ENCODE data around the gene ZNF496. TPM values are rescaled to one million over a fixed set of nuclear protein-coding genes. Genes with fewer than 3 reads are reported as not detected.
"Not testable (repeated sequence)": the region's sequence is repeated elsewhere in the genome, so short reads cannot be mapped to it uniquely, and the experiment has no call there.

ZNF496 gene
- total RNA-seq, 2 donors from 2014 or later, result 29.7 to 32.9 TPM

DNA sequence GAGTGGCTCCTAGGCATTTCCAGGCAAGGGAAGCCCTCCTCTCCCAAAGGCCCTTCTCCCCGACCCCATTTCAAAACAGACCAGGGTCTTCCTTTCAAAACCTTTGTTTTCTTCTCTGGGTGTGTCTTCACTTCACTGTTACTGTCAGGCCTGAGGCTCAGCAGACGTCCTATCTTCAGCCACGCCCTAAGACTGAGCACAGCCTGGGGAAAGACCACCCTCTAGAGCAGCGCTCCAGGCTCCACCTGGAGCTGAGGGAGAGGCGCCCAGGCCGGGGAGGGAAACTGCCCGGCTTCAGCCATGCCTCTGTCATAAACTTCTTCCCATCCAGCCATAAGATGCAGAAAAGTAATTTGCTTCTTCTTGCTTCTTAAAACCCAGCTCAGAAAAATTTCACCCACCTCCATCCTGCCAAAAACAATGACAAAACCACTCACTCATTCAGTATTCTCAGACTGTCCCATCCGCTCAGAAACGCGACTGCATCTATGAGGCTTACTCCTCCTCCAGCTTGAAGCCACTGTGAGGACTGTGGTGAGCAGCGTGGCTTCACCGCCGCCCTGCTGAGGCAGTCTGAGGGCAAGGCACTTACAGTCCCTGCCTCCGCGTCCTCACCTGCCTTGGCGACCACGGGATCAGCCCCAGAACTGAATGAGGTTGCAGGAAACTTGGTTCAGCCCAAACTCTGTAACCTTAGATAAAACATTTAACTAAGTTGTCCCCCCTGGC, 39.7 kb downstream of the ZNF496 start:
- Mint-ChIP-seq H3K27me3 (ENCODE audit: low read depth) (no peaks in the 10 kb centered on the region), H3K36me3 (ENCODE audit: insufficient read depth in 2 of 2) (peaks cover 0 to 7% of the 10 kb centered on the region in 2 donors), H3K9me3 (peaks cover 1 to 4% of the 10 kb centered on the region in 2 donors), H3K4me3 (no peak overlapping the region), H3K4me1 (ENCODE audit: low read depth) (peaks cover 7% of the 10 kb centered on the region), H3K27ac (no peak overlapping the region)
- DNase-seq (peak in 1 of 2 donors; percentile 13), ATAC-seq (replicated peaks in 1 of 2) (peak; percentile 57 to 63)

DNA sequence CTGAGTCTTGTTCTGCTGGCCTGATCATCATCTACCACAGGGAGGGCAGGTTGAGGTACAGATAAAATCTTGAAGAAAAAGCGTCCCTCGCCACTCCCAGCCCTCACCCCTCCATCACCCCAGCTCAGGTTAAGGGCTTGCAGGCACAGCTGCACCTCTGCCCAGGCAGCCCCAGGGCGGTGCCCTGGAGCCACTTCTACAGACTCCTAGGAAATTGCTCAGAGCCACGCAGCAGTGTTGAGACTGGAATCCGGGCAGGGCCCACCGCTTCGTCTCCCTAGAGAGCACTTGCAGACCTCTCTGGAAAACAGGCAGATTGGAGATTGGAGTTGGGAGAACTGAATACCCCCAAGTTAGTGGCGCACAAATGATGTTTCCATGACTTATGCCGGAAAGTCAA, 40.5 kb downstream of the ZNF496 start:
- ATAC-seq (replicated peaks in 1 of 2) (no peak), DNase-seq (no peak)
- H3K36me3 Mint-ChIP-seq (ENCODE audit: insufficient read depth in 2 of 2), result peaks cover 0 to 12% of the 10 kb centered on the region in 2 donors
- H3K27ac Mint-ChIP-seq, result no peak overlapping the region
- H3K9me3 Mint-ChIP-seq, result peaks cover 2 to 7% of the 10 kb centered on the region in 2 donors
- H3K4me1 Mint-ChIP-seq (ENCODE audit: low read depth), result peaks cover 6% of the 10 kb centered on the region
- no peaks in the 10 kb centered on the region for H3K27me3 Mint-ChIP-seq (ENCODE audit: low read depth)
- H3K4me3 Mint-ChIP-seq, result no peak overlapping the region

DNA sequence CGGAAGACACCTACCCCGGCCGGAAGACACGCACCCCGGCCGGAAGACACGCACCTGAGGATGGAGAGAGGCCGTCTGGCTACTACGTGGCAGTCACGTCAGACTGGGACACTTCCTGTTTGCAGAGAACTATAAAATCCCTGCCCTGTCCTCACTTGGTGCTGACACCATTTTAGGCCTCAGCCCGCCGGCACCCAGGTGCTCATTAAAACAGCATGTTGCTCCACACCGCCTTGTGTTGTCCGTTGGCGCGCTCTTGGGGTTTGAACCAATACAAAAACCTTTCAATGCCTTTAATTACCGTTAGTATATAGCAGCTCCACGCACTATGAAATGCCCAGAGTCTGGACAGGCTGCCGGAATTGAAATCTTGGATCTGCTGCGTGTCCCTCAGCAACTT, 41.1 kb downstream of the ZNF496 start:
- peaks cover 6% of the 10 kb centered on the region for H3K4me1 Mint-ChIP-seq (ENCODE audit: low read depth)
- H3K9me3 Mint-ChIP-seq, result peaks cover 2 to 10% of the 10 kb centered on the region in 2 donors
- peaks cover 0 to 12% of the 10 kb centered on the region in 2 donors for H3K36me3 Mint-ChIP-seq (ENCODE audit: insufficient read depth in 2 of 2)
- no peak overlapping the region for H3K27ac Mint-ChIP-seq
- H3K27me3 Mint-ChIP-seq (ENCODE audit: low read depth), result no peaks in the 10 kb centered on the region
- no peak for ATAC-seq (replicated peaks in 1 of 2)
- H3K4me3 Mint-ChIP-seq, result no peak overlapping the region
- no peak for DNase-seq

DNA sequence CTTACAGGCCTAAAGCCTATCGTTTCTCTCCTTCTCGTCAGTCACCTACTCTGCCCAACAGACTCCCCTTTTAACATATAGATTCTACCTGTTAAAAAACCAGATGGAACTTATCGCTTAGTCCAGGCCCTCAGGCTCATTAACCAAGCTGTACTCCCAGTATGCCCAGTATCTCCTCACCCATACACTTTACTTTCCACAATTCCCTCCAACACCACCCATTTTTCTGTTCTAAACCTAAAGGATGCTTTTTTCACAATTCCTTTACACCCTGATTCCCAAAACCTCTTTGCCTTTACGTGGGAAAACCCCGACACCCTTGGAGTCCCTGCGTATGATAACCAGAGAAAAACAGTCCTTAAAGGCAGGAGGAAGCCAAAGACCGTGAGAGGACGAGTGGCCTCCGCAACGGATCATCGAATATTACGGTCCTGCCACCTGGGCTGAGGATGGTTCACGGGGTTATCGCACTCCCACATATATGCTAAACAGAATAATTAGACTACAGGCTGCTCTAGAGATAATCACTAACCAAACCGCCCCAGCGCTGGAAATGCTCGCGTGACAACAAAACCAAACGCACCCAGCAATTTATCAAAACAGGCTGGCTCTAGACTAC, 42.3 kb downstream of the ZNF496 start:
- not testable (repeated sequence) for H3K27me3 Mint-ChIP-seq (ENCODE audit: low read depth); ATAC-seq (replicated peaks in 1 of 2); DNase-seq; H3K27ac Mint-ChIP-seq; H3K4me3 Mint-ChIP-seq; H3K4me1 Mint-ChIP-seq (ENCODE audit: low read depth)
- H3K9me3 Mint-ChIP-seq, result peaks cover 2 to 10% of the 10 kb centered on the region in 2 donors
- peaks cover 0 to 12% of the 10 kb centered on the region in 2 donors for H3K36me3 Mint-ChIP-seq (ENCODE audit: insufficient read depth in 2 of 2)

DNA sequence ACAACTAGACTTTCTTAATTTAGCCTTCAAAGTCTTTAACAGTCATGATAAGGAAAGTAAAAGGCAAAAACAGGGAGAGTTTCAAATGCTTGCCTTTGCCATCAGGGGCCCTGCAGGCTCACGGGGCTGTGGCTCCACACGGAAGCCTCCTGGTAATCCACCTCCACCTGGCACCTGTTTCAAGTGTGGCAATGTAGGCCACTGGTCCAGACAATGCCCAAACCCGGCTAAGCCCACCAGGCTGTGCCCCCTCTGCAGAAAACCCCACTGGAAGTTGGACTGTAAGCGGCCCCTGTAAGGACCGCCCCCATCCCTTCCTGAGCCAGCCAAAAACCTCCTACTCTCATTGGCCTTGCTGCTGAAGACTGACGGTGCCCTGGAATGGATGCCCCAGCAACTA, 43.3 kb downstream of the ZNF496 start:
- peaks cover 2 to 10% of the 10 kb centered on the region in 2 donors for H3K9me3 Mint-ChIP-seq
- no peaks in the 10 kb centered on the region for H3K27me3 Mint-ChIP-seq (ENCODE audit: low read depth)

DNA sequence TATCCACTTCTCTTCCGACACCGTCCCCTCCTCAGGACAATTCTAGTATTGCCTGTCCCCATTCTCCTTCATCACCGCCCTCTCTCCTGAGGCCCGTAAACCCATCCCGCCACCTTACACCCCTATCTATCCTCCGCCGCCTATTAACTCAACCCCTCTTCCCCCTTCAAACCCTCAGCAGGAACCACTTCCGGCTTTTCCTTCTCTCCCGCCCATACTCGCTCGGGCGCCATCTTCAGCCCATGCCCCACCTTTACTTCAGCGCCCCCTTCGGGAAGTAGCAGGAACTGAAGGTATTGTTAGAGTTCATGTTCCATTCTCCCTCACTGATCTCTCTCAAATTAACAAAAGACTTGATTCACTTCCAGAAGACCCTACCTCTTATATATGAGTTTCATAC, 44.2 kb downstream of the ZNF496 start:
- H3K4me1 Mint-ChIP-seq (ENCODE audit: low read depth), result peaks cover 6% of the 10 kb centered on the region
- peaks cover 0 to 12% of the 10 kb centered on the region in 2 donors for H3K36me3 Mint-ChIP-seq (ENCODE audit: insufficient read depth in 2 of 2)
- no peak overlapping the region for H3K27ac Mint-ChIP-seq
- no peak overlapping the region for H3K4me3 Mint-ChIP-seq
- no peaks in the 10 kb centered on the region for H3K27me3 Mint-ChIP-seq (ENCODE audit: low read depth)
- ATAC-seq (replicated peaks in 1 of 2) (no peak), DNase-seq (no peak)
- H3K9me3 Mint-ChIP-seq, result peaks cover 2 to 10% of the 10 kb centered on the region in 2 donors

More for the DNA sequence above, 43.3 kb downstream of the ZNF496 start:
- Mint-ChIP-seq H3K4me1 (ENCODE audit: low read depth) (peaks cover 6% of the 10 kb centered on the region), H3K27ac (no peak overlapping the region), H3K4me3 (no peak overlapping the region), H3K36me3 (ENCODE audit: insufficient read depth in 2 of 2) (peaks cover 0 to 12% of the 10 kb centered on the region in 2 donors)
- DNase-seq, result no peak
- no peak for ATAC-seq (replicated peaks in 1 of 2)

DNA sequence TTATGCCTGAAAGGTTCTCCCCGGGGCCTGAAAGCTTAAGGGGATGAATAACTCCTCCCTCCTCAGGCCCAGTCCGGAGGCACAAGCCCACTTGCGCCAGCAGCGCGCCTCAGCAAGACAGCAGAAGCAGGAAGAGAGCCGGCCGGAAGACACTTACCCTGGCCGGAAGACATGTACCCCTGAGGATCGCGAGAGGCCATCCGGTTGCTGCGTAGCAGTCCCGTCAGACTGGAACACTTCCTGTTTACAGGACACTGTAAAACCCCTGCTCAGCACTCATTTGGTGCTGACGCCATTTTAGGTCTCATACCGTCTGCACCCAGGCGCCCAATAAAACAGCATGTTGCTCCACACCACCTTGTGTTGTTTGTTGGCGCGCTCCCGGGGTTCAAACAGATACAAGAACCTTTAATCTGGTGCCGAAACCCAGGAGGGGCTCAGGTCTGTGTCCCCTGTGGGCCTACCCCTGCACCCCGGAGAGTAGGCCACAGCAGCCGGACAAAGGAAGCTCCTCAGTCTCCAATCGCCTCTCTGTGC, 45.5 kb downstream of the ZNF496 start:
- Mint-ChIP-seq H3K9me3 (peaks cover 2 to 10% of the 10 kb centered on the region in 2 donors), H3K4me3 (no peak overlapping the region), H3K27me3 (ENCODE audit: low read depth) (no peaks in the 10 kb centered on the region), H3K27ac (no peak overlapping the region), H3K36me3 (ENCODE audit: insufficient read depth in 2 of 2) (peaks cover 0 to 12% of the 10 kb centered on the region in 2 donors), H3K4me1 (ENCODE audit: low read depth) (no peaks in the 10 kb centered on the region)
- no peak for DNase-seq
- ATAC-seq (replicated peaks in 1 of 2), result no peak

DNA sequence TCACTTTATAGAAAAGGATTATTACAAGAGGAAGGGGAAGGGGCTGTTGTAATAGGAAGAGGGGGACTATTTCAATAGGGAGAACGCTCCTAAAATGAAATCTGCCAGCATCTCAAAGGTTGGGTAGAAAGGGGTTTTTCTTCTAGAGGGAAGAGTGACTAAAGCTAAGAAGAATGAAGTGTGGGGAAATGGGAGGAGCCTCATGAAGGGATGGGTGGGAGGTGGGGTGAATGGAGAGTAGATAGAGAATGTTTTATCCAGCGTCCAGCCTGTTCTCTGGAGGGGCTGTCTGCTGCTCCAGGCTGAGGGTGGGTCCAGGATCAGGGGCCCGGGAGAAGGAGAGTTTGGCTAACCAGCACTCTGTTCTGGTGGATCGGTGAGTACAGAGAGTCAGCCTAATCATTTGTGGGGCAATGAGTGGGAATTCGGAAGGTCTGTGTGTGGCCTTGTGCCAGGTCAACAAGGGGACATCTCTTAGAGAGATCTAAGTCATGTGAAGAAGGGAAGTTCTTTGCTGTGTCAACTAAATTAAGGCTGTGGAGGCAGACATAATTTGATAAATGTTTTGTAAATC, 50.6 kb downstream of the ZNF496 start:
- H3K9me3 Mint-ChIP-seq, result peaks cover 4 to 6% of the 10 kb centered on the region in 2 donors
- no peak overlapping the region for H3K4me3 Mint-ChIP-seq
- H3K27ac Mint-ChIP-seq, result no peak overlapping the region
- H3K36me3 Mint-ChIP-seq (ENCODE audit: insufficient read depth in 2 of 2), result peaks cover under 1 to 3% of the 10 kb centered on the region in 2 donors
- H3K27me3 Mint-ChIP-seq (ENCODE audit: low read depth), result no peaks in the 10 kb centered on the region
- DNase-seq, result no peak
- ATAC-seq (replicated peaks in 1 of 2), result no peak
- H3K4me1 Mint-ChIP-seq (ENCODE audit: low read depth), result no peaks in the 10 kb centered on the region

DNA sequence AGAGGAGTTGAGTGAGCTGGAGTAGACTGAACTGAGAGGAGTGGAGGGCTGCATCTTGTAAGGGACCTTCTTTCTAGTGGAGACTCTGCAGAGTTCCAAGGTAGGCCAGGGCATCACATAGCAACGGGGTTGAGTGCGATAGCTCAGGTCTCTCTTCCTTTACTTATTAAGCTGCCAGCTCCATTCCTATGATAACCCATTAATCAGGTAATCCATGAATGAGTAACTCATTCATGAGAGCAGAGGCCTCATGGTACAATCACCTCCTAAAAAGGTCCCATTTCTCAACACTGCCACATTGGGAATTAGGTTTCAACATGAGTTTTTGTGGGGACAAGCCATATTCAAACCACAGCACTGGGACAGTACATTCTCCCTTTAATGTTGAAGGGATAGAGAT, 54.5 kb downstream of the ZNF496 start:
- Mint-ChIP-seq H3K27me3 (ENCODE audit: low read depth) (no peaks in the 10 kb centered on the region), H3K36me3 (ENCODE audit: insufficient read depth in 2 of 2) (peaks cover 3 to 8% of the 10 kb centered on the region in 2 donors), H3K4me1 (ENCODE audit: low read depth) (no peaks in the 10 kb centered on the region), H3K27ac (no peak overlapping the region), H3K9me3 (peaks cover 10% of the 10 kb centered on the region in 2 donors), H3K4me3 (no peak overlapping the region)
- no peak for DNase-seq
- no peak for ATAC-seq (replicated peaks in 1 of 2)

DNA sequence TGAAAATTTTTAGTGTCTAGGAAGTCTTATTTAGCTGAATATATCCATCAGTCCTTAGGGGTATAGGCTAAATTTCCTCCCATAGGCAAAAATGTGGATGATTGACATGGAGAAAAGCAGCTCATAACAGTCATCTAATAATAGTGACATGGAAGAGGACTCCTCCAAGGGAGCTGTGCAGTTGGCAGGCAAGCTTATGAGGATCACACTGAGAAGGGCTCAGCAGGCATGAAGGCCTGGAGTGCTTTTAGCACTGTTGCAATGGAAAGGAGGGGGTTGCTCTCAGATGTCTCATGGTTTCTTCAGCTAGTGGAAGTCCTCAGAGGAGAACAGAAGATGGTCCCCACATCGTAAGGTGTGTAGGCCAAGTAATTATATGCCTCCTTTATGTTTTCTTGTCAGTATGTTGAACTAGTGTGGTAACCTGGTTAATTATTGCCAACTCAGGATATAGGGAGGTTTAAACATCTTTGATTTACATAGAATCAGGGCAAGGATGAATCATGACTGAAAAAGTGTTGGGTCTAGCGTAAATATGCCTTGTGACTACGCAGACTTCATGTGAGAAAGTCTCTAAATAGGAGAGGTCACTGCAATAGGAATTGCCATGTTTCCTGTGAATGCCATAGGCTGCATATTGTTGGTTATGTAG, 56.9 kb downstream of the ZNF496 start:
- ATAC-seq (replicated peaks in 1 of 2) (no peak), DNase-seq (no peak)
- Mint-ChIP-seq H3K4me3 (no peak overlapping the region), H3K9me3 (peaks cover 13 to 19% of the 10 kb centered on the region in 2 donors), H3K4me1 (ENCODE audit: low read depth) (no peaks in the 10 kb centered on the region), H3K27me3 (ENCODE audit: low read depth) (no peaks in the 10 kb centered on the region), H3K36me3 (ENCODE audit: insufficient read depth in 2 of 2) (peaks cover 8 to 15% of the 10 kb centered on the region in 2 donors), H3K27ac (no peak overlapping the region)

DNA sequence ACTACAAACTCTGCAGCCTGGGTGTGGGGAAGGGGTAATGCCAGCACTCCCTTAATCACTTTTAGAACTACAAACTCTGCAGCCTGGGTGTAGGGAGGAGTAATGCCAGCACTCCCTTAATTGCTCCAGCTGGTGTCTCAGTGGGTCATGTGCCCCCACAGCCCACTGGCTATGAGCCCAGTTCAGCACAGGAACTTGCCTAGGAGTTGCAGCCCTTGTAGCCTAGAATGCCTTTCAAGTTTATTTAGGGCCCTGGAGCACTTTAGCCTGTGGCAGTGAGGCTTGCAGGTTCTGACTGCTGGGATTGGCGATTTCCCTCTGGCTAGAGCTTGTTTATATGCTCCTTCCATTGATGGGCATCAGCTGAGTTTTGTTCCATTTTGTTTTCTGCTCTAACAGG, 58.7 kb downstream of the ZNF496 start:
- peaks cover 13 to 19% of the 10 kb centered on the region in 2 donors for H3K9me3 Mint-ChIP-seq
- H3K36me3 Mint-ChIP-seq (ENCODE audit: insufficient read depth in 2 of 2), result peaks cover 8 to 15% of the 10 kb centered on the region in 2 donors
- ATAC-seq (replicated peaks in 1 of 2), result no peak
- no peak overlapping the region for H3K27ac Mint-ChIP-seq
- no peaks in the 10 kb centered on the region for H3K27me3 Mint-ChIP-seq (ENCODE audit: low read depth)
- H3K4me3 Mint-ChIP-seq, result no peak overlapping the region
- H3K4me1 Mint-ChIP-seq (ENCODE audit: low read depth), result no peaks in the 10 kb centered on the region
- no peak for DNase-seq

DNA sequence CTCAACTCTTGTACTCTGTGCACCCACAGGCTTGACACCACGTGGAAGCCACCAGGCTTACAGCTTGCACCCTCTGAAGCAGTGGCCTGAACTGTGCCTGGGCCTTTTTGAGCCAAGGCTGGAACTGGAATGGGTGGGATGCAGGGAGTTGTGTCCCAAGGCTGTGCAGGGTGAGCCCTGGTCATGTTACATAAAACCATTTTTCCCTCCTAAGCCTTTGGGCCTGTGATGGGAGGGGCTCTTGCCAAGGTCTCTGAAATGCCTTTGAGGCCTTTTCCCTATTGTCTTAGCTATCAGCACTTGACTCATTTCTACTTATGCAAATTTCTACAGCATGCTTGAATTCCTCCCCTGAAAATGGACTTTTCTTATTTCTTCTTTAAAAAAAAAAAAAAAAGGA, 61.7 kb downstream of the ZNF496 start:
- Mint-ChIP-seq H3K27me3 (ENCODE audit: low read depth) (no peaks in the 10 kb centered on the region), H3K9me3 (peaks cover 6 to 10% of the 10 kb centered on the region in 2 donors), H3K27ac (no peak overlapping the region), H3K4me3 (no peak overlapping the region), H3K36me3 (ENCODE audit: insufficient read depth in 2 of 2) (peaks cover 6 to 7% of the 10 kb centered on the region in 2 donors), H3K4me1 (ENCODE audit: low read depth) (no peaks in the 10 kb centered on the region)
- no peak for DNase-seq
- ATAC-seq (replicated peaks in 1 of 2), result no peak

DNA sequence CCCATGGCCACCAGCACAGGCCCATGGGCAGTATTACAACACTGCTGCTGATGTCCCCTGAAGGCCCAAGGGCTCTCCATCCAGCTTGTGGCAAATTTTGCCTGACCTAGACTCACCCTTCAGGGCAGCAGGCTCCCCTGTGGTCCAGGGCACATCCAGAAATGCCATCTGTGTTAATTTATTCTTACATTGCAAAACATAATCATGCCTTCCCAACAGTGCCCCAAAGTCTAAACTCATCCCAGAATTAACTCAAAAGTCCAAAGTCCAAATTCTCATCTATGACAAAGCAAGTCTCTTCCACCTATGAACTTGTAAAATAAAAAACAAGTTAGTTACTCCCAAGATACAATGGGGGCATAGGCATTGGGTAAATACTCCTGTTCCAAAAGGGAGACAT, 62.5 kb downstream of the ZNF496 start:
- H3K27ac Mint-ChIP-seq, result no peak overlapping the region

More for the DNA sequence above, 62.5 kb downstream of the ZNF496 start:
- Mint-ChIP-seq H3K27me3 (ENCODE audit: low read depth) (no peaks in the 10 kb centered on the region), H3K36me3 (ENCODE audit: insufficient read depth in 2 of 2) (peaks cover 6 to 7% of the 10 kb centered on the region in 2 donors), H3K4me3 (no peak overlapping the region), H3K4me1 (ENCODE audit: low read depth) (no peaks in the 10 kb centered on the region), H3K9me3 (peaks cover 6 to 10% of the 10 kb centered on the region in 2 donors)
- no peak for DNase-seq
- no peak for ATAC-seq (replicated peaks in 1 of 2)
